HG03045 (cell line): Measurements from ENCODE around the gene OR52E1.
"Not testable (repeated sequence)": the region's sequence is repeated elsewhere in the genome, so short reads cannot be mapped to it uniquely, and the experiment has no call there.

ENCODE experiments used
- ATAC-seq: cut with Tn5 transposase; IDR thresholded peaks from one replicate; pipeline ENCODE4 v1.9.1; 2021; ENCODE audit warnings: mild to moderate bottlenecking, moderate library complexity; ENCODE audit not compliant: unreplicated experiment

Gene OR52E1

DNA sequence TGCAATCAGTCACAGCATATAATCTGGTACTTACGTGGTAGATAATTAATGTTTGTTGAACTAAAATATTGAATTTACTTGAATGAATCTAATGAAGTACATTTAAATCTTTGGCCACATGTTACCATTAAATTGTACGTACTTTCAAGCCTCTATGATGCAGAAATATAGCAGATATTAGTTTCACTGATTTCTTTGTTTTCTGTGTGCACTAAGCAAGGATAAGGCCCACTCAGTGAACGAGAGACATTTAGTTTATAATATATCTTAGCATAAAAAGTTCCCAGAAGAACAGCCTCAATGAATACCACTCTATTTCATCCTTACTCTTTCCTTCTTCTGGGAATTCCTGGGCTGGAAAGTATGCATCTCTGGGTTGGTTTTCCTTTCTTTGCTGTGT, at the start of gene OR52E1:
Gene OR52E1 (plus strand): TSS at position 301 of the 400 bp plus-strand sequence.
- ATAC-seq = no peak

DNA sequence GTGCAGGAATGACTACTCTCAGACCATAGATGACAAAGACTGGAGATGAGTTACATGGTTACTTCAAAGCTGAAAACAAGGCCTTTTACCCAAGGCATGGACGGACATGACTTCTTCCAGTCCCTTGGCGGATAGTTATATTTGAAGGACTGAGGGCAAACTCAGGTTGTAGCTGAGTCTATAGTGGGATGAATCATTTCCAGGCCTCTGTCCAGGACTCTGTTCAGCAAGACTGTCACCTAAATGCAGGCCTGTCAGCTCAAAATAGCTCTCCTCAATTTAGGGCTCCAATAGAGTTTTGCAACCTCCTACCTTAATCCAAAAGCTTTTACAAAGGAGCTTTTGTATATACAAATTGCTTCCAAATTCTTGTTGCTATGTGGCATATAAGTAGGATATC, 47.4 kb upstream of the OR52E1 start:
- no peak for ATAC-seq

- ATAC-seq = no peak
These were observed 32.7 kb upstream of the OR52E1 start for GRCh38 chr11:5036669-5037068.

GRCh38 chr11:5037926-5038325, 31.4 kb upstream of the OR52E1 start:
- ATAC-seq = no peak

GRCh38 chr11:5038341-5038740, 31.0 kb upstream of the OR52E1 start:
- no peak for ATAC-seq

DNA sequence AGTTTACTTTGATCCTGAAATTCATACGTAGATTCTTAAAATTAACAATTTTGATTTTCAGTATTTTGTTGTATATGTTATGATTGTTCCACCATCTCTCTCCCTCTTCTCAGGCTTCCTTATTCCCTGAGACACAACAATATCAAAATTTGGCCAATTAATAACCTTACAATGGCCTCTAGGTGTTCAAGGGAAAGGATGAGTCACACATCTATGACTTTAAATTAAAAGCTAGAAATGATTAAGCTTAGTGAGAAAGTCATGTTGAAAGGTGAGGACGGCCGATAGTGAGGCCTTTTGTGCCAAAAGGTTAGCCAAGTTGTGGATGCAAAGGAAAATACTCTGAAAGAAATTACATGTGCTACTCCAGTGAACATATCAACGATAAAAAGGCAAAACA, 28.5 kb upstream of the OR52E1 start:
- no peak for ATAC-seq

DNA sequence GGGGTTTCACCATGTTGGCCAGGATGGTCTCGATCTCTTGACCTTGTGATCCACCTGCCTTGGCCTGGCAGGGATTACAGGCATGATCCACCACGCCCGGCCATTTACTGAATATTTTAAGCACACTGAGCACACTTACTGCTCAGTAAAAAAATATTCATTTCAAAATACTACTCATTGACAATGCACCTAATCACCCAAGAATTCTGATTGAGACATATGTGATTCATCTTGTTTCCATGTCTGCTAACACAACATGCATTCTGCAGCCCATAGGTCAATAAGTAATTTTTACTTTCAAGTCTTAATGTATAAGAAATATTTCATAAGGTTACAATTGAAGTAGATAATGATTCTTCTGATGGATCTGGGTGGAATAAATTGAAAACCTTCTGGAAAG, 27.3 kb upstream of the OR52E1 start:
- ATAC-seq = no peak

- ATAC-seq = no peak
These were observed 26.0 kb upstream of the OR52E1 start for GRCh38 chr11:5043380-5043779.

DNA sequence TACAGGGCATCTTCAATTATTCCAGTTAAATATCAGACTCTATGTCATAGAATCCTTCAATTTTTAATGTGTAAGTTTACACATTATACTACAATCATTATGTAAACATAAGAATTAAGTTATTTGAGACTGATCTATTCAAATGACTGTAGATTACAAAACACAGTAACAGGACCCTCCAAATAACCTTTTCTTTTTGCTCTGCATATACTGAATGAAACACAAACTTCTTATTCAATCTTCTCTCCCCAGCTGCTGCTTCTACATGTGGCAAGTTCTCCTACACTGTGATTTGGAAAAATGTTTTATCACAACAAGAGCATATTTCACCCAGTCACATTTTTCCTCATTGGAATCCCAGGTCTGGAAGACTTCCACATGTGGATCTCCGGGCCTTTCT, 23.1 kb upstream of the OR52E1 start, which contains the start of gene OR52J3:
Gene OR52J3 (plus strand): TSS at position 301 of the 400 bp plus-strand sequence. CDS start 0 bp downstream, at position 301.
- no peak for ATAC-seq

DNA sequence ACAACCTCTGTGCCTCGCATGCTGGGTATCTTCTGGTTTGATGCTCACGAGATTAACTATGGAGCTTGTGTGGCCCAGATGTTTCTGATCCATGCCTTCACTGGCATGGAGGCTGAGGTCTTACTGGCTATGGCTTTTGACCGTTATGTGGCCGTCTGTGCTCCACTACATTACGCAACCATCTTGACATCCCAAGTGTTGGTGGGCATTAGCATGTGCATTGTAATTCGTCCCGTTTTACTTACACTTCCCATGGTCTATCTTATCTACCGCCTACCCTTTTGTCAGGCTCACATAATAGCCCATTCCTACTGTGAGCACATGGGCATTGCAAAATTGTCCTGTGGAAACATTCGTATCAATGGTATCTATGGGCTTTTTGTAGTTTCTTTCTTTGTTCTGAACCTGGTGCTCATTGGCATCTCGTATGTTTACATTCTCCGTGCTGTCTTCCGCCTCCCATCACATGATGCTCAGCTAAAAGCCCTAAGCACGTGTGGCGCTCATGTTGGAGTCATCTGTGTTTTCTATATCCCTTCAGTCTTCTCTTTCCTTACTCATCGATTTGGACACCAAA, 22.5 kb upstream of the OR52E1 start:
- ATAC-seq = no peak

GRCh38 chr11:5058679-5059078, 10.7 kb upstream of the OR52E1 start:
- not testable (repeated sequence) for ATAC-seq

GRCh38 chr11:5059391-5059790, 10.0 kb upstream of the OR52E1 start, which contains the start of gene OR52E2:
Gene OR52E2, minus strand, starts transcription at chr11:5059627. Its CDS starts 0 bp downstream, at chr11:5059627.
- no peak for ATAC-seq

DNA sequence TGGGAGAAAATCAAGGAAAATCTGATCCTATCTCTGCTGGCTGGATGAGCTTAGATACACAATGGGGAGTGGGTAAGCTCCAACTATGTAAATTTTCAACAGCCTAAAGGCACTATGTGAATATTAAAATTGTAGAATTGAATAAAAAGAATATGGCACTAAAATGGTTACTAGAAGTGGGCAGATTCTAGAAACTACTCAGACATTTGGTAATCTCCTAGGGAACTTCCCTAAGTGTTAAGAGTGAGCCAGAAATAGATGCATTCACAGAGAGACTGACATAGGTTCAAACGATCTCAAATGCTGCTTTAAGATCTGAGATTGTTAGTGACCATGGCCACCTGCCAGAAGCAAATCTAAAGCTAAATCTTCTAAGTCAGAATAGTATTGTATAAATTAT, 4.3 kb upstream of the OR52E1 start:
- no peak for ATAC-seq

DNA sequence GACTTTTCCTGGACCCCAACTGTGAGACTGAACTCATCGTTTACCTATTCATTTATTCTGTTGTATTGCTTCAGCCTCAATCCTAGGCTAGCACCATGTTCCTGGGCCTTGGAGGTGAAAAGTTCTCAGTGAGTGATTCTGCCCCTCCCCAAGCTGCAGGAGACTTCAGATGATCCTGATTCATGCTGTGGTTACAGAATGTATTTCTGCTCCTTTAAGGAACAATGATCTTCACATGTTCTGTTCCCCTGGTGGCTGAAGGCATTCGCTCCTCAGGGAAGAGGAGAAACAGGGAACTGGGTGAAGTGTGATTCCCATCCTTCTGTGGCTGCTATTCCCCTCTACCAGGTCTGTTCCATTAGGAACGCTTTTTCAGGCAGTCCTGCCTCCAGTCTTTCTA, 2.4 kb downstream of the OR52E1 start:
- ATAC-seq = no peak

- no peak for ATAC-seq
These were observed 12.0 kb downstream of the OR52E1 start for GRCh38 chr11:5081405-5081804.

GRCh38 chr11:5083602-5084001, 14.2 kb downstream of the OR52E1 start:
- ATAC-seq = no peak

GRCh38 chr11:5088556-5088955, 19.2 kb downstream of the OR52E1 start:
- no peak for ATAC-seq

DNA sequence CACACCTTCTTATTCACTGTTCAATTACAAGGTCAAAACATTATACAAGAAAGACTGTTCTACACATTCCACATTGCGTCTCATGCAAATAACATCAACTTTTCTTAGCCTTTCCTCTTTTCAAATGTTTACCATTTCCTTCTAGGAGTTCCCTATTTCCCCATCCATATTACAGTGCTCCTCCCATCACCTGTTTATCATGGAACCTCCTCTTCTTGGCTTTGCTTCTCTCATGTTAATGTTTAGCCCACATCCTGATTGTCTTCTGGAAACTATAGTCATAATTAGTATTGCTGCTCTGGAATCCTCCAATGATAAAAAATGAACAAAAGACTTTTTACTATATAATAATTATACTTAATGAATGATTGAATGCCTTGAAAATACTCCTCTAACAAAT, 21.3 kb downstream of the OR52E1 start:
- no peak for ATAC-seq

- ATAC-seq = no peak
These were observed 23.6 kb downstream of the OR52E1 start for GRCh38 chr11:5092821-5093585.

GRCh38 chr11:5096011-5096410, 26.6 kb downstream of the OR52E1 start:
- no peak for ATAC-seq

- ATAC-seq = no peak
These were observed 32.9 kb downstream of the OR52E1 start for GRCh38 chr11:5102246-5102645.

GRCh38 chr11:5103066-5103465, 33.7 kb downstream of the OR52E1 start:
- no peak for ATAC-seq
